HT-29 (cell line): ENCODE results near the gene ZNF492. TPM values are rescaled to one million over a fixed set of nuclear protein-coding genes. Genes with fewer than 3 reads are reported as not detected.
"Not testable (repeated sequence)": the region's sequence is repeated elsewhere in the genome, so short reads cannot be mapped to it uniquely, and the experiment has no call there.

ENCODE experiments used
- DNase-seq: peaks from one replicate; pipeline ENCODE4 v3.0.0-alpha.2; 2015; ENCODE audit warnings: low spot score
- small RNA-seq: library from RNA; depleted of rRNA; stranded (forward); fragments of <200 nt; gene quantifications from one replicate; pipeline ENCODE3, GENCODE V24; 2014
- total RNA-seq: library from RNA; depleted of rRNA; stranded (reverse); fragments of >200 nt; shearing (Covaris generic); gene quantifications from 2 replicates; pipeline ENCODE4 v1.2.3, GENCODE V29; 2014; rRNA removed

The ZNF492 gene
- total RNA-seq, 1 experiment from 2014 or later = not detected

DNA sequence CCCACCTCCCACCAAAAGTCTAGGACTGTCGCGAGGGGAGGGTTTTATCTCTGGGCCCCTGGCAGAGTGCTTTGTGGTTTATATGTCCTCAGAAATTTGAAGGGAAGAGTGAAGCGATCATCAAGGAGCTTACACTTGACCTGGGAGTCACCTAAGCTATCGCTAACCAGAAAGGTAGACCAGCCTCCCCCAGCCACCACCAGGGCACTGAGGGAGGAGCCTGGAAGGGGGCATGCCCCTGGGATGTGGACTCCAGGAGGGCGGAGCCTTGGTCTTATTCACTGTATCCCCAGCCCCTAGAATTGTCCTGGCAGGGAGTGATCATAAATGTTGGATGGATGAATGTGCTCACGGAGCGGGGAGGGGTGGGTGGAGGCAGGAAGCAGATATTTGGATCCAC is 16.9 kb upstream of the ZNF492 start:
- DNase-seq = not testable (repeated sequence)

DNA sequence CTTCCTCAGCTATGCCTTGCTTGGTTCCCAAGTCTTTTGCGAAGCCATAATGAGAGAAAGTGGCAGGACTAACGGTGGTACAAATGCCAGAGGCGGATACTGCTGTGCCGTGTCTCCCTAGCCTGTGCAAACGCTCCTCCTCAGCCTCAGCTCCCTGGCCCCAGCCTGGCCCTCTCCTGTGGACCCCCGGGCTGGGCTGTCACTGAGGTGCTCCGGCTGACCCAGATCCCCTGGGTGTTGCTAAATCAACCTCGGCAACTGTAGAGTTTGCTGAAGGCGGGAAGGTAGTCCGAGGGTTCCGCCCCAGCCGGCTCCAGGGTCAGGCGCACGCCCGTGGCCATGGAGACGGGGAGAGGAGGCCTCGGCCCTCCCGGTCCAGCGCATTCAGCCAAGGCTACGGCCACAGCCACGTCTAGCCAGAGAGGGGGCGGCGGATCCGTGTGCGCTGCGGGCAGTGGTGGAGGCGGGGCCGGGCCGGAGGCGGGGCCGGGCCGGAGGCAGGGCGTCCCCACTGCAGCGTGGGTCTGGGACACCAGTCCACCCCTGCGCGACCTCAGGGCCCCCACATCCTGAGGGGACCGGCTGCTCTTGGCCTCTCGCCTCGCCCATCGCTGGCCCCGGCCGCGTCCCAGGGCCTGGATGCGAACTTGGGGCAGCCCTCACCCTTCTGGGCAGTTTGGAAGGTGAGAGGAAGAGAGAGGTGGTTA is 16.4 kb upstream of the ZNF492 start:
- DNase-seq = no peak

GRCh38 chr19:22619371-22619770 is 14.8 kb upstream of the ZNF492 start:
- DNase-seq = no peak

DNA sequence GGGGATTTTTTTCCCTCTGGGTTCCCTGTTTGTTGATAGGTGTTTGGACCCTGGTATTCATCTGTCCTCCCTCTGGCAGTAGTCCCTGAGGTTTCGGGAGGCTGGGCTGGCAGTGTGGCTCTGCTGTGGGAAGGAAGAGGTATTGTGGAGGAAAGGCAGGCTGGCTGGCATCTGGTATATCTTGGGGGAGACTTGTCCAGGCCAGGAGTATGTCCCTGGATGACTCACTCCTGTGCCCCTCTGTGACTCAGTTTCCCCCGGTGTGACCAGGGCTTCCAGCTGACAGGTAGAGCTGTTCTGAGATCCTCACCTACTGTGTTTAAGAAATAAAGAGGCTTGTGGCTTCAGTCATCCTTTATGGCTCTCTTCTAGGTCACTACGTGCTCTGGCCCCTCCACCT is 14.2 kb upstream of the ZNF492 start:
- no peak for DNase-seq

- no peak for DNase-seq
Measured at GRCh38 chr19:22620401-22620800, 13.7 kb upstream of the ZNF492 start.

- DNase-seq = no peak
Measured at GRCh38 chr19:22620912-22621311, 13.2 kb upstream of the ZNF492 start.

- no peak for DNase-seq
Measured at GRCh38 chr19:22622020-22622419, 12.1 kb upstream of the ZNF492 start.

- no peak for DNase-seq
Measured at GRCh38 chr19:22622901-22623840, 11.0 kb upstream of the ZNF492 start.

- DNase-seq = no peak
Measured at GRCh38 chr19:22623841-22624221, 10.3 kb upstream of the ZNF492 start.

- DNase-seq = no peak
Measured at GRCh38 chr19:22625266-22626035, 8.7 kb upstream of the ZNF492 start.

GRCh38 chr19:22627526-22627925 is 6.6 kb upstream of the ZNF492 start:
- no peak for DNase-seq

GRCh38 chr19:22628401-22628800 is 5.7 kb upstream of the ZNF492 start:
- DNase-seq = no peak

- no peak for DNase-seq
Measured at GRCh38 chr19:22634450-22634827, 315 bp downstream of the ZNF492 start.

DNA sequence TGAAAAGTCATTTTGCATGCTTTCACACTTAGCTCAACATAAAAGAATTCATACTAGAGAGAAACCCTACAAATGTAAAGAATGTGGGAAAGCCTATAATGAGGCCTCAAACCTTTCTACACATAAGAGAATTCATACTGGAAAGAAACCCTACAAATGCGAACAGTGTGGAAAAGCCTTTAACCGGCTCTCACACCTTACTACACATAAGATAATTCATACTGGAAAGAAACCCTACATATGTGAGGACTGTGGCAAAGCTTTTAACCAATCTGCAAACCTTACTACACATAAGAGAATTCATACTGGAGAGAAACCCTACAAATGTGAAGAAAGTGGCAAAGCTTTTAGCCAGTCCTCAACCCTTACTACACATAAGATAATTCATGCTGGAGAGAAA is 51.4 kb downstream of the ZNF492 start:
- DNase-seq = not testable (repeated sequence)

DNA sequence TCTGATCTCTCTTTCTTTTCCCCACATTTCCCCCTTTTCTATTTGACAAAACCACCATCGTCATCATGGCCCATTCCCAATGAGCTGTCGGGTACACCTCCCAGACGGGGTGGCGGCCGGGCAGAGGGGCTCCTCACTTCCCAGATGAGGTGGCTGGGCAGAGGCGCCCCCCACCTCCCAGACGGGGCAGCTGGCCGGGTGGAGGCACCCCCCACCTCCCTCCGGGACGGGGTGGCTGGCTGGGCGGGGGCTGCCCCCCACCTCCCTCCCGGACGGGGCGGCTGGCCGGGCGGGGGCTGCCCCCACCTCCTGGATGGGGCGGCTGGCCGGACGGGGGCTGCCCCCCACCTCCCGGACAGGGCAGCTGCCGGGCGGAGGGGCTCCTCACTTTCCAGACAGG is 68.5 kb downstream of the ZNF492 start:
- not testable (repeated sequence) for DNase-seq

GRCh38 chr19:22703096-22703495 is 69.0 kb downstream of the ZNF492 start:
- not testable (repeated sequence) for DNase-seq

- no peak for DNase-seq
Measured at GRCh38 chr19:22708983-22709382, 74.9 kb downstream of the ZNF492 start.

Small RNA genes within 50 kb of the gene (small RNA-seq; reads per million reads assigned to genes)
- not detected for gene AC011467.2

Other genes starting within 250 kb of the ZNF492 start
- not detected in 2 replicates for gene ZNF98, start 212.0 kb upstream of the ZNF492 start, total RNA-seq
- gene ZNF99, start 149.8 kb downstream of the ZNF492 start, total RNA-seq = not detected in 2 replicates
- gene ZNF723, start 198.0 kb downstream of the ZNF492 start, total RNA-seq = not detected in 2 replicates